Keratinocyte (primary cell): ENCODE data around the gene PRKAG1.

Experiments
- EZH2 ChIP-seq: IDR thresholded peaks from one replicate; pipeline ENCODE4 v1.6.1; 2012; ENCODE audit warnings: inconsistent platforms, mild to moderate bottlenecking, low read length, moderate library complexity
- TF ChIP-seq, protein P1 (sequence below), 3 experiments: IDR thresholded peaks in 1 of 3; conservative IDR thresholded peaks in 1 of 3; optimal IDR thresholded peaks in 1 of 3; 2 replicates in 2 of 3; 3 replicates in 1 of 3; pipeline versions ENCODE3 to v1.5.1; 2011; ENCODE audit warnings: low read length in 3 of 3, mild to moderate bottlenecking in 3 of 3, moderate library complexity in 2 of 3, control low read depth in 1 of 3, inconsistent platforms in 1 of 3; ENCODE audit not compliant: insufficient read depth in 2 of 3; ENCODE audit errors: extremely low read depth in 1 of 3

DNA sequence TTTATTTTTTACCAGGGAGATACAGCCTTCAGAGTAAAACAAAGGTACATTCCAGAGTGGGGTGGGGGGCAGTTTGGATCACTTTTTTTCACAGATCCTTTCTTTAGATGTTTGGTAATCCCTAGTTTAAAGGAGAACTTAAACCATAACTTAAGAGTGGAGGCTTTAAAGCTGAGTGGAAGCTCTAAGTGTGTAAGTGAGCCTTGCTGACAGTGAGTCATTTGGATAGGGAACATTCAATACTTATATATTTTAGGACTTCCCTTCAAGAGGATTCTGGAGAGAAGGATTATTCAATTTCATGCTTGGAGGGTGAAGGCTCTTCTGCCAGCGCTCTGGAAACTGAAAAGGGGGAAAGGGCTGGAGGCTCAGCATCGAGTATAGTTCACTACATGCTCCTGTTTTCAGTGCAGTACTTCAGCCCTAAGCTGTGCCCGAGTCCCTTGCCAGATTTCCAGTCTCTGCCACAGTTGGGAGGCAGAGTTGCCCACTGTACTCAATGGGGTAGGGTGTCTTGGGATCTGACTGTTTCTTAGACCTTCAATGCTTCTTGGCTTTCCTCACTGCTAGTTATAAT, 8.4 kb downstream of the PRKAG1 start:
- TF ChIP-seq, protein P1, sequence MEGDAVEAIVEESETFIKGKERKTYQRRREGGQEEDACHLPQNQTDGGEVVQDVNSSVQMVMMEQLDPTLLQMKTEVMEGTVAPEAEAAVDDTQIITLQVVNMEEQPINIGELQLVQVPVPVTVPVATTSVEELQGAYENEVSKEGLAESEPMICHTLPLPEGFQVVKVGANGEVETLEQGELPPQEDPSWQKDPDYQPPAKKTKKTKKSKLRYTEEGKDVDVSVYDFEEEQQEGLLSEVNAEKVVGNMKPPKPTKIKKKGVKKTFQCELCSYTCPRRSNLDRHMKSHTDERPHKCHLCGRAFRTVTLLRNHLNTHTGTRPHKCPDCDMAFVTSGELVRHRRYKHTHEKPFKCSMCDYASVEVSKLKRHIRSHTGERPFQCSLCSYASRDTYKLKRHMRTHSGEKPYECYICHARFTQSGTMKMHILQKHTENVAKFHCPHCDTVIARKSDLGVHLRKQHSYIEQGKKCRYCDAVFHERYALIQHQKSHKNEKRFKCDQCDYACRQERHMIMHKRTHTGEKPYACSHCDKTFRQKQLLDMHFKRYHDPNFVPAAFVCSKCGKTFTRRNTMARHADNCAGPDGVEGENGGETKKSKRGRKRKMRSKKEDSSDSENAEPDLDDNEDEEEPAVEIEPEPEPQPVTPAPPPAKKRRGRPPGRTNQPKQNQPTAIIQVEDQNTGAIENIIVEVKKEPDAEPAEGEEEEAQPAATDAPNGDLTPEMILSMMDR (optimal IDR thresholded peaks at IDR 0.05 in 1 of 3, IDR thresholded peaks at IDR 0.05 in 1 of 3, conservative IDR thresholded peaks at IDR 0.05 in 1 of 3; ENCODE audit: extremely low read depth in 1 of 3, insufficient read depth in 2 of 3, low read length in 3 of 3) = no peak
- no peak for TF ChIP-seq EZH2
